GM21717 (cell line): ENCODE measurements around the gene CFAP141.
"Not testable (repeated sequence)": the region's sequence is repeated elsewhere in the genome, so short reads cannot be mapped to it uniquely, and the experiment has no call there.

Experiments used
- ATAC-seq: cut with Tn5 transposase; IDR thresholded peaks from one replicate; pipeline ENCODE4 v1.9.1; 2021; ENCODE audit warnings: mild to moderate bottlenecking, moderate library complexity; ENCODE audit not compliant: unreplicated experiment

CFAP141 gene

DNA sequence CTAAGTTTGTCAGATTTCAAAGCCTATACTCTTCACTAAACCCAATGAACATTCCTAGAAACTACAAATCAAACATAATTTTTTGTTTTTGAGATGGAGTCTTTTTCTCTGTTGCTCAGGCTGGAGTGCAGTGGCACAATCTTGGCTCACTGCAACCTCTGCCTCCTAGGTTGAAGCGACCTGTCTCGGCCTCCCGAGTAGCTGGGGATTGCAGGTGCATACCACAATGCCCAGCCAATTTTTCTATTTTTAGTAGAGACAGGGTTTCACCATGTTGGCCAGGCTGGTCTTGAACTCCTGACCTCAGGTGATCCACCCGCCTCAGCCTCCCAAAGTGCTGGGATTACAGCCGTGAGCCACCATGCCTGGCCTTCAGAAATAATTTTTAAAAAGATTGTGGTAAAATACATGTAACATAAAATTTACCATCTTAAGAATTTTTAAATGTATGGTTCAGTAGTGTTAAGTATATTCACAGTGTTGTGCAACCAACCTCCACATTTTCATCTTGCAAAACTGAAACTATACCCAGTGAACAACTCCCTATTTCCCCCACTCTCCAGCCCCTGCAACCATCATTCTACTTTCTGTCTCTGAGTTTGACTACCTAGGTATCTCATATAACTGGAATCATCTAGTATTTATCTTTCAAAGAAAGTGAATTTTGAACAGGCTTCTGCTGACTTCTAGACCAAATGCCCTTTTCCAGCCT is 2.7 kb upstream of the CFAP141 start:
- ATAC-seq: no peak

DNA sequence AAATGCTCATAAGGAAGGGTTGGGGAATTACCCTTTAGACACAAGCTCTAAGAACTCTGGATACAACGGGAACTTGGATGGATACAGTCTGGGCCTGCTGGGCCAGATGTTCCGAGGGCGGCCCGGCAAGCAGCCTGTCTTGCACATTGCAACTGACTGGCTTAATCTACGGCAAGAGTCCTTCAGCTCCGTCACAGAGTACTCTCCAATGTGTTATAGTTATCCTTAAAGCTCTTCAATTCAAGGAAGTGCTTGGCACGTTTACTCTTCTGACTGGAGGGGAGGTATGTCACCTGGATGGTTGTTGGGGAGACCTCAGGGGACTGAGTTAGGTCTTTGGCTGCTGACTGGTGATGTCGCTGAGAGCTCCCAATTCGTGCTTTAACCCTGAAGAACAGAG is 1.1 kb upstream of the CFAP141 start:
- ATAC-seq: no peak

DNA sequence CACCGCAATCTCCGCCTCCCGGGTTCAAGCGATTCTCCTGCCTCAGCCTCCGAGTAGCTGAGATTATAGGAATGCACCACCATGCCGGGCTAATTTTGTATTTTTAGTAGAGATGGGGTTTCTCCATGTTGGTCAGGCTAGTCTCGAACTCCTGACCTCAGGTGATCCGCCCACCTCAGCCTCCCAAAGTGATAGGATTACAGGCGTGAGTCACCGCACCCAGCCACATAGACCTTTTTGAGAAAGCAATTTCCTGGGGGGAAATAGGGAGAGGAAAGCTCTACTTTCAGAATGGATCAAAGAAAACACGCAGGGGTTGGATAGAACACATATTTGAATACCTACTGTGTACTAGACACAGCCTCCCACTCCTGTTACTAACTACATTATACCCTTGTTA is 355 bp downstream of the CFAP141 start:
- not testable (repeated sequence) for ATAC-seq

DNA sequence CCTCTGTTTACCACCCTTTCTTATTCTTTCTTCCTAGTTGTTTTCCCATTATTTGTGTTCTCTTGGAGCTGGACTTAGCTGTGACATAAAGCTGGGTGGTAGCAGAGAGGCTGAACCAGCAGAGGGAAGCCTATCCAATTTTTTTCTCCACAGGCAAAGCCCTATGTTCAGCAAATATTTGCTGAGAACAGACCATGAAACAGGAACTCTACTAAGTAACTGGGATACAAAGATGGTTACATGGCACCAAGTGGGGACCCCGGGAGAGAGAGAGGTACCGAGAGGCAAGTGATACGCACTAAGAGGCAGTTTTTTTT is 6.6 kb downstream of the CFAP141 start:
- ATAC-seq: no peak

DNA sequence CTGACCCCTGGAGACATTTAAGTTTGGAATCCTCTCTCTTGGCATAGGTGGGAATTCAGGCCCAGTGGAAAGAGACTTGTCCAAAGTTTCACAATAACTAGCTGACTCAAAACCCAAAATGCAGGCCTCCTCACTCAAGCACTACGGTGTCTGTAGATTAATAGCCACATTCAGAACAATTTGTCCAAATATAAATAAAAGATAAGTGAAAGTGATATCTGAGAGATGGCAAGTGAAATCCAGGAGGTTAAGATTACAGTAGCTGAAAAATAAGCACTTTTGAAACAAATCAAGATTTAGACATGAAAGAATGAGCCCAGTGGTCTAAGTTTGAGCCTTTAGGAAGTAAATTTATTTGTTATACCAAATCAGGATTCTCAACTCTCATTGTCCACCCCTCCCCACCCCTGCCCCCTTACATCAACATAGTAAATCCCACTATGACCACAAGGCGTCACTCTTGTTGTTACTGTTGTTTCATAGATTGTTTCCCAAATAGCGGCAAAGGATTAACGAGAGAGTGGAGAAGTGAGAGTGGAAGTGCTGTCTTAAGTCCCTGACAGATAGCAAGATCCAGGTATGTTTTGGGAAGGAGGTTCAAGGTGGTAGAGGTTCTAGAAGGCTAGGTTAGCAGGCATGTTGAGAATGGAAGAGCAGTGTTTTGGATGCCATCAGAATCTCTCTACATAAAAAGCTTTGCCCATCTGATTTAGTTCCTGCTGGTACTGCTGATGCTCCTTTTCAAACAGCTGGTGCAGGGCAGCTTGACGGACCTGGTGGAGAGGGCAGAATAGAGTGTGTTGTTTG is 7.2 kb downstream of the CFAP141 start:
- no peak for ATAC-seq

DNA sequence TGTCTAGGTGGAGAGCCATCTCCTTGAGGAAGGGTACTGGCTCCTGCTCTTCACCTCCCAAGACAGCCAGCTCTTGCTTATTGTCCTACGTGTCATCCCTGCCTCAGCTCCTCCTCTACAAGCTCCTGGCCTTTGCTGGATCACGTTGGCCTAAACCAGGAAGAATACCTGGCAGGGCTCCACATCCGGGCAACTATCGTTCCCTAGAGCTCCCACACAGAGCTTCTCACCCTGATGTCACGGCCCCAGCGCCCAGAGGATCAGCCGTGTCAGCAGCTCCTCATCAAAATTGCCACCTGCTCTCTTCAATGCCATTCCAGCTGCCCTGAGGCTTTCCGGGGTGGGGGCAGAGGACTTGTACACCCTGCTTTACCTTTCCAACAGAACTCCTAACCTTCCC is 12.3 kb downstream of the CFAP141 start:
- ATAC-seq: no peak

DNA sequence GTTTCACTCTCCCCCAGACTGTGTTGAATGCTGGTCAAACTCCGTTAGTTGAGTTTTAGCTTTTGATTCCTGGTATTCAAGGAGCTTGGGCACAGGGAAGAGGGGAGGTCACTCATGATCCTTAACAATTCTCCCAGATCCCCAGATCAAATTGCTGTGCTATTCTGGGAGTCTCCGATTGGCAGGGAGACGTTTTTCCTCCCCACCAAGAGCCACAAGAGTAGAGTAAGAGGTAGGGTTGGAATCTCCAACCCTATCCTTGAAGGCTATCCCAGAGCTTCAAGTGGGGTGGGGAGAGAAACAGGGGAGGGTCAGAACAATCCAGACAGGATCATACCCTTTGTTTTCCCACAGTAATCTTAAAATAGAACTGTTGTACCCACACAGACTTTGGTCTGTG is 13.7 kb downstream of the CFAP141 start:
- no peak for ATAC-seq

DNA sequence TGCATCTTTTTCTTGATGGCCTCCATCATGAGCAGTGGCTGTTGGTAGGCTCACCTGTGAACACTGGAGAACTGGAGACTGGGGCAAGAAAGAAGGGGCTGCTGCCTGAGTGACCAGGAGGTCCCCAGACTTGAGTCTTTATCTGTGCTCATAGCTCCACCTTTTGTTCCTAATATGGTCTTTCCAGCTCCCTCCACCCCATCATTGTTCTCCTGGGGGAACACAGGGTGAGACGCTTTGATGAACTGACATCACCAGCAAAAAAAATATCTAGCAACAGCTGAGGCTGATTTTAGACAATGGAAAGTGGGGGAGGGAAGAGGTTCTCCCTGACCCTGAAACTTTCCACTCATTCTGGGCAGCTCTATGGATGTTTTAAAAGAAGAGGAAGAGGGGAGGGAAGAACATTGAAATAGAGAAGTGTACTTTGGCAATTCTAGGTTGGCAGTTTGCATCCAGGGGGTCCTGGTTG is 14.1 kb downstream of the CFAP141 start, which contains the start of gene TPM3:
Gene TPM3, minus strand, starts transcription at position 111 of the 472 bp plus-strand sequence. Its CDS starts 82 bp downstream, at position 29.
- no peak for ATAC-seq

DNA sequence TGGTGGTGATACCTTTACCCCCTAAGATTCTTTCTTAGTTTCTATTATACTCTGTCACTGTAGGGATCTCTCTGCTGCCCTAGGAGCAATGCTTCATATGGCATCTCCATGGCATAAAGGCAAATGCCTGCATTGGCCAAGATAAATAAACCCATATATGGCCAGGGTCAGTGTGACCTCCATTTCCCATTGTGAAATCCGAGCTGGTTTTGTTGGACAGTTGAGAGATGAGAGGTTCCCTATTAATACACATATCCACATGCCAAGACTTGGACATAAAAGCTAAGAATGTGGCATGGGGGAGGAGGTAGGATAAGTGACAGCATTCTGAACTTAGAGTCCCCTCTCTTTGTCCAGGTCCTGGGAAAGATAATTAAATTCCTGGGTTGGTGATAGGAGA is 15.6 kb downstream of the CFAP141 start:
- ATAC-seq: no peak

DNA sequence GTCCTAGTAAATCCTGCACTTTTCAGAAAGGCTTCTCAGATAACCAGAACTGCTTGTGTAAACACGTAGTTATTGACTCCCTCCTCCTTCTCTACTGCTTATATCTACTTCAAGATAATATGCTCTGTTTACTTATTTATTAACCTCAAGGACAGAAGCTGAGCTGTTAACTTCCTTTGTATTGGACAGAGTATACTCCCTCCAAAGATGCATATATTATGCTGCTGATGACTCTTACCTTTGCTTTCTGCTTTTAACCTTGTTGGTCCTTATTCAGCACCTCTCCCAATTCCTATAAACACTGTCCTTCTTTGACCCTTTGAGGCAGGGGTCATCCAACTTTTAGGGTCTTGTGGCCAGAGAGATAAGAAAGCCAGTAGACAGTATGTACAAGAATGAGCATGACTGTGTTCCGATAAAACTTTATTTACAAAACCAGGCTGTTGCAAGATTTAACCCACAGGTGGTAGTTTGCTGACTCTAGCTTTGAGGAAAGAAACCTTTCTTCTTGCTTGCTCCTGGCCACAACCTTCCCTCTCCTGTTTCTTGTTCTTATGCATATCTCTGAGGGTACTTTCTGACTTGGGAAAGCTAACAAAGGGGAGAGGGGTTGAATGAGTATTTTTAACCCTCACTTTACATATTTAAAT is 19.2 kb downstream of the CFAP141 start:
- ATAC-seq: no peak

DNA sequence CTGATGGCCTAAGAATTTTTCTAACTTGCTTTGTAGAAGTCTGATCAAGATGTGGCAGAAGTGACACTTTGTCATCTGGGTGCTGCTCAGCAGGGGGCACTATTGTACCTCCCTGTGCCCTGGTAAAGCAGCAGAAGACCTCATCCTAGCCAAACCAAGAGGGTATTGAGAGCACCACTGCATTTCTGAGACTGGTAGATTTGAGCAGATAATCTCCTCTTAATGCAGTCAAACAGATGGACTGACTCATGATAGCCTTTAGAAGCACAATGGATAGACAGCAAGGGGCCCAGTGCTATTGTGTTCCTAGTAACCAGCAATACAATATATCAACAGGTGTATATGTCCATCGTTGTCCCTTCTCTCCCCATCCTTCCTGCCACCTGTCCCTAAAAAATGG is 20.0 kb downstream of the CFAP141 start:
- ATAC-seq: no peak

DNA sequence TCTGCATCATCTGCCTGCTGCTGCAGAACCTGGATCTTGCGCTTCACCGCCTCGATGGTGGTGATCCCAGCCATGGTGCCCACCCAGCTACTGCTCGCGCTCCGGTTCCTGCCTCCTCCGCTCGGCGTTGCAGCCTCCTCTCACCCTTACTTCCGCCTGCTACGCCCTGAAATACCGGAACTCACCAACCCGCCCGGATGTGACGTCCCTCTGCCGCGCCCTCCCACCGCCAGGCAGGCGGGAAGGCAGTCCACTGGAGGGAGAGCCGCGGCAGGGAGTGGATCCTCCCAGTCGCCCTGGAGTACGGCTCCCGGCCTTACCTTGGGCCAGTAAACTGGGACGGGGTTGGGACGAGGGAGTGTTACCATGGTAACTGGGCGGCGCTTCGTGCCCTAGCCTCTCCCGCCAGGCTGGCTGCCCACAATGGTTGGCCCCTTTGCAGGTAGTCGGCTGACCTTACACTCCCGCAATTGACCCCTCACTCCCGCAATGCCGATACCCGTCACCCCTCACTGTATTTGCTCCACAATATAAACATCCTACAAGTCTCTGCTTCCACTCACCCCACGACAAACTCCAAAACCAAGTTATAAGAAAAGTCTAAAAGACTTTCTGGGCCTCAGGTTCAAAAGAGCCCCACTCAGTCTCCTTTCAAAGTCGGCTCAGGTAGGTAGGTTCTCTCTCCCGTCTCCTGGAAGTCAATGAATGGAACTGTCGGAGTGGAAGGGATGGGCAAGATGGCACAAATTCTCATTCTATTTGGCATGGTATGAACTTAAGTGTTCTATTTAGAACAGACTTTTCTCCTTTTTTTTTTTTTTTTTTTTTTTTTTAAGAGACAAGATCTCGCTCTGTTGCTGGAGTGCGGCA is 22.9 kb downstream of the CFAP141 start:
- ATAC-seq: peak; percentile 65

DNA sequence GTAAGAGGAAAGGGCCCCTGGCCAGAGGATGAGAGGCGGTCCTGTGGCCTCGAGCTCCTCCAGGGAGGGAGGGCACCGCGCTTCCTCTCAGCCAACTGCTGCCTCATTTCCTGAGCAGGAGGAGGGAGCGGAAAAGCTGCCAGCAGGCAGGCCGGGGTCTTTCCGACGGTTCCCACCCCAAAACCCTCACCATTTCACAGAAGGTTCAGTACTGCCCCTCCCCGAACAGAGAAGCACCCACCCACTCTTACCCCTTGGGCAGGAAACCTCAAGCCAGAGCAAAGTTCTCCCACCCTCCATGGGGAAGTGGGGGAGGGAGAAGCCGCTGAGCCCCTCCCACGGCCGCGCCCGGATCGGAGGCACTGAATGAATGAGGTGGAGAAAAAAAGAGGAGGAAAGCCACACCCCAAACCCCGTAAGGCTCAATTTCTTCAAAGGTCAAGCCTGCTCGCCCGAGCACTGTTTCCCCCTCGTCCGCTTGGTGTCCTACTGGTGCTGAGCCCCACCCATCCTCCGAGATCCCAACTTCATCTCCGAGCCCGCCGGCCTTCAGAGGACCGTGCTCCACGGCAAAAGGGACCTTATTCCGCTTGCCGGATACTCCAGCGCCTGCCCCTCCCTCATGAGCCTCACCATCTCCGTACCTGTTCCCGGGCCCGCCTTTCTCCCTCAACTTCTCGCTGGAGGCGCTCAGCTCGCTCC is 23.6 kb downstream of the CFAP141 start:
- ATAC-seq: peak; percentile 52

DNA sequence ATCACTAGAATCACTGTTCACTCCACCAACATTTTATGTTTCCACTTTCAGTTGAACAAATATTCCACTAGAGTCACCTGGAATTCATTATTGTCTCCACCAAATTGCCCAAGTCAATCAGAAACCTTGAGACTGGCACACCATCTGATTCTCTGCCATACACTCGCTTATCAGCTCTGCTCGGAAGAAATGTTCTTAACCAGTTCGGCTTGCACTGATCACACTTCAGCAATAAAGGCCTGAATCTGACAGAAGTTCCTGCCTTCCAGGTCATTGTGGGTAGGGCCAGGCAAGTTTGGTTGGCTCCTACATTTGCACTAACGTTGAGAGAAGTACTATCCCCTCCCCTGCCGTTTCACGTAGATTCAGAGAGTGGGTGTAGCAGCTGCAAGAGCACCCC is 24.2 kb downstream of the CFAP141 start:
- ATAC-seq: no peak

DNA sequence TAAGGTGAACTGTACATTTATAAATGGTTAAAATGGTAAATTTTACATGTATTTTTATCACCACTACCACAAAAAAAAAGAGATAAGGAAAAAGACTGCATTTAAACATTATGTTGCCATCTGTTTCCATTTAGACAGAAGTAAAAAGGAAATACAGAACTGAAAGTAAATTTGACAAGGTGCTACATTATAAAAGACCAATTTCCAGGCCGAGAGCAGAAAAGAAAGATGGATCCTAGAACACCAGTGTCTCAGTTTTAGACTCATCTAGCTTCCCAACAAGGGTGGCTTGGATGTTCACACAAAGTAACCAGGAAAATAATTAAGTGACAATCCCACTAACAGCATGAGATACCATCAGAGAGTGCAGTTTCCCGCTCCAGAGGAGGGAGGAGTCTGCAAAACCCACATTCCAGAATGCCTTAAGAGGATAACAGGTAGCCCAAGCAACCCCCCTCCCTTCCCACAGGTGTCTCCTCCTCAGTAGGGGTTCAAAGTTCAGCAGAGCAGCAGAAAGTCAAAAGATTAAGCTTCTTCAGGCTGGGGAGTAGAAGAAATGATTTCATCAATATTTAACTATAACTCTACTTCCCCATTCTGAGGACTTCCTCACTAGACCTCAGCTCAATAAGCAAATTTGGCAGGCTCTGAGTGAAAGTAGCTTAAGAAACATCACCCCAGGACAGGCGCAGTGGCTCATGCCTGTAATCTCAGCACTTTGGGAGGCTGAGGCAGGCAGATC is 26.0 kb downstream of the CFAP141 start:
- no peak for ATAC-seq

DNA sequence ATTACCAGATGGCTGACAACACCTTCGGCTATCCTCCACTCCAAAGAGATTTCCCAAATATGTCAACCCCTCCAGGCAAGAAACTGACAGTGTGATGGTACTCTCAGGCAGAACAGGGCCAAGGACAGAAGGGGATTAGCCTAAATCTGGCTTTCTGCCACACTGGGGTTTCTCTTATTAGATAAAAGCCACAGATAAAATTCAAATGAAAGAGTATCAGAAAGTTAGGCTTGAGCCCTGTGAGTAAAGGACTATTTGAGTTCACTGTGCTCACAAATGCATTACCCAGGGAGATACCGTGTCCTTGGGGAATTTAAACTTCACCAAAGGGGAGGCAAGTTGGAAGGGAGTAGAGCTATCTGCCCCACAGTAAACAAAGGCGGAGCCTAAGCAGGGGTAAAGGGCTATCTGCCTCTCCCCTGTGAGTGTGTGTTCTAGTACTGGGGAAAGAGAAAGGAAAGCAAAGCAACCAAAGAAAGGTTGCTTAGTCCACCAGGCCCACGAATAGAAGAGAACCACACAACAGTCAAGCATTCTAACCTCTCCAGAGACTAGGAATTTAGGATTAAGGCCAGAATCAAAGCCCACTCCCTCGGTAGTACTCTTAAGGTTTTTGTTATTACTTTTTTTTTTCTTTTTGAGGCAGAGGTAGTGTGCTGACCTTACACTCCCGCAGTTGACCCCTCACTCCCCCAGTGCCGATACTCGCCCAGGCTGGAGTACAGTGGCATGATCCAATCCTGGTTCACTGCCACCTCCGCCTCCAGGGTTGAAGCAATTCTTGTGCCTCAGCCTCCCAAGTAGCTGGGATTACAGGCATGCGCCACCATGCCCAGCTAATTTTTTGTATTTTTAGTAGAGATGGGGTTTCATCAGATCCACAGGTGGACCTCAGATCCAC is 27.0 kb downstream of the CFAP141 start:
- ATAC-seq: no peak

DNA sequence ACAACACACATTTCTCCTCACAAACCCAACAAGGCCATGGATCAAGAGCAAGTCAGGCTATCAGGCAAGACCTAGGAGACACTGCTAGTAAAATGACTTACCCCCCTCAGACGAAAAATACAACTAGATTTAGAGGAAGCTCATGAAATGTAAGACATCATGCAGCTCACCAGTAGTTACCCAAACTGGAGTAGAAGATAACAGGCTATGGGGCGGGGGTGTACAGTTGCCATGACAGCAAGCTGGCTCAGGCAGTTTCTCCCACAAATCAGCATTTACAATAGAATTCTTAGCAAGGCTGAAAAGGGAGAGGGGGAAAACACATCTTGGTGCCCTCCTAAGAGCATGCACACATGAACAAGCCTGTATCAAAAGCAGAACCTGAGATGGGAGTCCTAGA is 28.1 kb downstream of the CFAP141 start:
- ATAC-seq: no peak

DNA sequence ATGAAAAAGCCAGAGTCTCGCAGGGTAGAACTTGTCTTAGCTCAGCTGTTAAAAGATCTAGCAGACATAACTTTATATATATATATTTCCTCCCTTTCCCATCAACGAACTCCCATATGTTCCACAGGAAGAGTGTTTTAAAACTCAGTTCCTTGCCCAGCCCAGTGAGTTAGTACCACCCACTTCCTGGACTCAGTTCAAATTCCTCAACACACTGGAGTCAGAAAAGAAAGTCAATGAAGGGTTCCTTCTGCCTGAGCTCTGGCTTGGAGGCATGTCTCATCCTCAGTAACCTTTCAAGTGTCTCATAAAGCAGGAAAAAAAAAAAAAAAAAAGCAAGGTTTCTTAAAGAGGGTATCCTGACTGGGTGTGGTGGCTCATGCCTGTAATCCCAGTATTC is 29.8 kb downstream of the CFAP141 start:
- no peak for ATAC-seq

DNA sequence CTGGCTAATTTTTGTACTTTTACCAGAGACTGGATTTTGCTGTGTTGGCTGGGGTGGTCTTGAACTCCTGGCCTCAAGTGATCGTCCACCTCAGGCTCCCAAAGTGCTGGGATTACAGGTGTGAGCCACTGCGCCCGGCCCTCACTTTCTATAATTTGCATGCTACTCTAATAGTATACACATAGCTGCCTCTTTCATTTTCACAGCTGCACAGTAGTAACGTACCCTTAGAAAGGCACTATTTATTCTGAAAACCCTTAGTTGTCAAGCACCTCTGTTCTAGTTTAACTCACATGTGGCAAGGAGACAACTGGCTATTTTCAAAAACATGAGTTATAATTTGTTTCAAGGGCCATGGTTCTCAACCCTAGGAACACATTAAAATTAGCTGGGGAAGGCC is 31.5 kb downstream of the CFAP141 start:
- ATAC-seq: no peak
